GM10266 (cell line): ENCODE data around the gene SYCP3.

Experiments used
- DNase-seq: peaks from one replicate; pipeline ENCODE4 v3.0.0; 2012; ENCODE audit errors: extremely low spot score
- TF ChIP-seq, protein P1 (sequence below): IDR thresholded peaks from 2 replicates; pipeline ENCODE4 v1.5.1; 2012; ENCODE audit warnings: mild to moderate bottlenecking, low read depth; ENCODE audit not compliant: control insufficient read depth, insufficient read depth; ENCODE audit errors: missing control alignments

Gene SYCP3

DNA sequence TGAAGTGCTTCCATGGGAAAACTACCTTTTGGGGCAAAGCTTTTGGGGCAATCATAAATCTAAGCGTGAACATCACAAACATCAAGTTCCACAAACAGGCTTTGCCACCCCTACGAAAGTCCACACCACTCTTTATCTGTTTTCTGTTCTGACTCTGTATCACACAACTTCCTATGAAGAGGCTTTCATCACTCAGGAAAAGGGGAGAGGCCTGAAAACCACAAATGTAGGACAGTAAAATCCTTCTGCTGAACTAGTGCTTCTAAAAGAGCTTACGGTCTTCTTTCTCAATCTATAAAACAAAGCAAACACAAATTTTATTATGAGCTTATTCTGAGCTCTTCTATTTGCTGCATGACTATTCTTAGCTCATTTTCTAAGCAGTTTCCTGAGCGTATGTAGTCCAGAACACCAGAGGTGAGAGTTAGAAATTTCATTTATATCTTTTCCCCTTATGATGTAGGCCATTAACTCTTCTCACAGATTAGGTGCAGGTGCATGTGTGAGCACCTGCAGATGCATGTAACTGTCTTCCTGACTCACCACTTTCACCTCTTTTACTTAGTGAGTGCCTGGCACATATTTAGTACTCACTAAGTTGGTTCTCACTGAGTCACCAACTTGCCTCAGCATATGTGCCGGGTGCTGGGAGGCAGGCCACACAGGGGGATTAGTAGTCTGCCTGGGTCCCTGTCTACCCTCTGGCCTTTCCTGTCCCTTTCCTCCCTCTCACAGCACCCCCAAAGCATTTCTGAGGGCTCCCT is 32.9 kb upstream of the SYCP3 start:
- DNase-seq: no peak
- TF ChIP-seq, protein P1, sequence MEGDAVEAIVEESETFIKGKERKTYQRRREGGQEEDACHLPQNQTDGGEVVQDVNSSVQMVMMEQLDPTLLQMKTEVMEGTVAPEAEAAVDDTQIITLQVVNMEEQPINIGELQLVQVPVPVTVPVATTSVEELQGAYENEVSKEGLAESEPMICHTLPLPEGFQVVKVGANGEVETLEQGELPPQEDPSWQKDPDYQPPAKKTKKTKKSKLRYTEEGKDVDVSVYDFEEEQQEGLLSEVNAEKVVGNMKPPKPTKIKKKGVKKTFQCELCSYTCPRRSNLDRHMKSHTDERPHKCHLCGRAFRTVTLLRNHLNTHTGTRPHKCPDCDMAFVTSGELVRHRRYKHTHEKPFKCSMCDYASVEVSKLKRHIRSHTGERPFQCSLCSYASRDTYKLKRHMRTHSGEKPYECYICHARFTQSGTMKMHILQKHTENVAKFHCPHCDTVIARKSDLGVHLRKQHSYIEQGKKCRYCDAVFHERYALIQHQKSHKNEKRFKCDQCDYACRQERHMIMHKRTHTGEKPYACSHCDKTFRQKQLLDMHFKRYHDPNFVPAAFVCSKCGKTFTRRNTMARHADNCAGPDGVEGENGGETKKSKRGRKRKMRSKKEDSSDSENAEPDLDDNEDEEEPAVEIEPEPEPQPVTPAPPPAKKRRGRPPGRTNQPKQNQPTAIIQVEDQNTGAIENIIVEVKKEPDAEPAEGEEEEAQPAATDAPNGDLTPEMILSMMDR: no peak

DNA sequence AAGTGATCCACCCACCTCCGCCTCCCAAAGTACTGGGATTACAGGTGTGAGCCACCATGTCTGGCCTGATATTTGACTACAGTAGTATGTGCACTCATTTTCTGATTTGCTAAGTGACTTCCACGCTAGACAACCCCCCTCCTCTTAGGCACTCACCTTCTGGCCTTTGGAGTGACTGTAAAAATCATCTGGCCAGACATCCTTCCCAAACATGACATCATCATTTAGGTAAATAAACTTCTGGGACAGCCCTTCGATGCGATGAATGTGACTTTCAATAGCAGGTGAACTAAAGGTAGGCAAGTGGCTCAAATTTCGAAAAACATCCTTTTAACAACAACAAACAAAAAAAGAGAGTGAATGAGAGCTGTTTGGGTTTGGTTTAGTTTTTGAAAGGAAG is 30.6 kb upstream of the SYCP3 start:
- TF ChIP-seq, protein P1: no peak
- no peak for DNase-seq

DNA sequence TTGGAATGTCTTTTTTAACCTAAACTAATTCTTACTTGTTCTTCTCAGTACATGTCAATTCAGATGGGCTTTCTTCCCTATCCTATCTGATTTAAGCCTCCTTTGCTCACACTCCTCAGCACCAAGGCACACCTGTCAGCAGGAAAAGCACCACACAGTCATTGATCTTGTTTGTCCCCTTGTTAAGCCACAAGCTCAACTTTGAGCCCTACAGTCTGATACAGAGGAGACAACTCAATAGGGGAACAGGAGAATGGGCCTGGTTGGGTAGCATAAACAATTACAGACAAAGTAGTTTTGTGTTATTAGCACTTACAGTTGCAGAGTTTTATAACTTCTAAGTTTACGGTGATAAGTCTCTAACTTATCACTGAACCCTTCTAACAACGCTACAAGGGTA is 29.5 kb upstream of the SYCP3 start:
- no peak for DNase-seq
- TF ChIP-seq, protein P1: no peak

DNA sequence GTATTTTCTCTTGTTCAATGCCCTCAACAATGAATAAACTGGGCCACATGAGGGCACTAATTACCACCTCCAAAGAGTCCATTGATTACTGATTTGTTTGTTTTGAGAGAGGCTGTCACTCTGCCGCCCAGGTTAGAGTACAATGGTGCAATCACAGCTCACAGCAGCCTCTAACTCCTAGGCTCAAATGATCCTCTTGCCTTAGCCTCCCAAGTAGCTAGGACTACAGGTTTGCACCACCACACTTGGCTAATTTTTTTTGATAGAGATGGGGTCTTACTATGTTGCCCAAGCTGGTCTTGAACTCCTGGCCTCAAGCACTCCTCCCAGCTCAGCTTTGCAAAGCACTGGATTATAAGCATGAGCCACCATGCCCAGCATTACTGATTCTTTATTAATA is 28.3 kb upstream of the SYCP3 start:
- TF ChIP-seq, protein P1: no peak
- no peak for DNase-seq

DNA sequence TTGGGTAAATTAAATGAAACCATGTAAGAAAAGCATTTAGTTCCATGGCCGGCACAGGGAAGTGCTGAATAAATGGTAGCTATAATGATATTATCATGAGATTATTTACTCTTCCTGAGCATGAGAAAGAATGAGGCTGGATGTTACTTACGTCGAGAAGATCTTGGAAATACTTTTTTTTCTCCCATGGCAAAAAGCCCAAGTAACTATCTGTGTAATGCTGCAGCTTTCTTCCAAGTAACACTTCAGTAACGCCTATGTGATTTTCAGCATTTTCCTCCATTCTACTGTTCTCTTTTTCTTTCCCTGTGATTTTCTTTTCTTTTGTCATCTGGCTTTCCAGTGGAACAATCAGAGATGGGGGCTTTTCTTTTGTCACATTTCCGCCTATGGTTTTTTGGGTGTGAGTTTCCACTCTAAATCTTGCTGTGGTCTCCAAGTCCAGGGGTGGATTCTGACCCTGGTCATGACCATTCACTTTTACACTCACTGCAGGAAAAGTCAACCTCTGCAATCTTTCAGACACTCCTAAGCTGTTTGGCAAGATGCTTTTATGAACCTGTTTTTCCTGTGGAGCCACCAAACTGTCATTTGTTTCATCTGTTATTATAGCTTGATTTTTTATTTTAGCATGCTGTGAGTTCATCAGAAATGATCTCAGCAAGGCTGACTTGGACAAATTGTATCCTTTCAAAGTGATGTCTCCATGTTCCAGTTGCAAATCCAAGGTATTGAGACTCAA is 25.0 kb upstream of the SYCP3 start:
- TF ChIP-seq, protein P1: no peak
- DNase-seq: no peak

DNA sequence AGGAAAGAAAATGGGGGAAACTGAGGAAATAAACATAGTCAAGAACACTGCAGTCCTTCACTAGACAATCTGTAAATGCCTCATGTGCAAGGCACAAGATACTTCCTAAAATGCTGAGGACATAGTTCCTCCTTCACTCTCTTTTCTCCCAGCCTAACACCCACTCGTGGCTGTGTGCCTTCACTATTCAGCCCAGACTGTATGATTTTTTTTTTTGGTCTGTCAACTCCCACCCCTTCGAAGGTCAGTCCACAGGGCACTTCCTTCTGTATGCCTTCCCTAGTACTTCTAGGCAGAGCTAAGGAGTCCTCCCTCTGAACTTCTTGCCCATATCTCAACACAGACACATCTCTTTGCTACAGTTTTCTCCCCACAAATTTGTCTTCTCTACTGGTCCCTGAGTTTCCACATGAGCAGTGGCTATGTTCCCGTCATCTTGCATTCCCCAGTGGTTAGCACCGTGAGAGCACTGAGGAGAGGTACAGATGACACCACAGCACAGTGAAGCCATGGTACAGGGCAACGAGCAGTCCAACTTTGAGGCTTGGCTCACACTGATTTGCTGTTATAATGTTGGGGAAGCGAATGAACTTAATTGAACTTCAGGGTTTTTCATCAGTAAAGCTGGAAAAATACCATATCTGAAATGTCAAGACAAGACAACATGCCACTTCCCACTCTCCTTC is 24.1 kb upstream of the SYCP3 start:
- no peak for DNase-seq
- TF ChIP-seq, protein P1: no peak

DNA sequence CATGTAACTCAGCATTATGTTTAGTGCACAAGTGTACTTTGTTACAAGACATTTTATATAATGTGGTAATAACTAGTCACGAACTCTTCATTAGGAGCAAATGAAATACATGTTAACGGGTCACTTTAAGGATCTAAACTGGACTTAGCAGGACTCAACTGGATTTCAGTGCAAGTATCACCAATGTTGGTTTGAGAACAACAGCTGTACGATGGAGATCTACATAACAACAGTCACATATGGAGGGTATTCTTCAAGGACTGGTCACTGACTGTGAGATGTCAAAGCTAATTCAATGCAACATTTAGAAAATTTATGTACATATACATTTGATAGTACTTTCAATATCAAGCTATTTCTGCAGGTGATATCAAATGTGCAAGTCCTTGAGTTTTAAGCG is 22.5 kb upstream of the SYCP3 start:
- no peak for DNase-seq
- TF ChIP-seq, protein P1: no peak
